ENCODE data around the gene HIPK4.
"Not testable (repeated sequence)": the region's sequence is repeated elsewhere in the genome, so short reads cannot be mapped to it uniquely, and the experiment has no call there.

The HIPK4 gene

DNA sequence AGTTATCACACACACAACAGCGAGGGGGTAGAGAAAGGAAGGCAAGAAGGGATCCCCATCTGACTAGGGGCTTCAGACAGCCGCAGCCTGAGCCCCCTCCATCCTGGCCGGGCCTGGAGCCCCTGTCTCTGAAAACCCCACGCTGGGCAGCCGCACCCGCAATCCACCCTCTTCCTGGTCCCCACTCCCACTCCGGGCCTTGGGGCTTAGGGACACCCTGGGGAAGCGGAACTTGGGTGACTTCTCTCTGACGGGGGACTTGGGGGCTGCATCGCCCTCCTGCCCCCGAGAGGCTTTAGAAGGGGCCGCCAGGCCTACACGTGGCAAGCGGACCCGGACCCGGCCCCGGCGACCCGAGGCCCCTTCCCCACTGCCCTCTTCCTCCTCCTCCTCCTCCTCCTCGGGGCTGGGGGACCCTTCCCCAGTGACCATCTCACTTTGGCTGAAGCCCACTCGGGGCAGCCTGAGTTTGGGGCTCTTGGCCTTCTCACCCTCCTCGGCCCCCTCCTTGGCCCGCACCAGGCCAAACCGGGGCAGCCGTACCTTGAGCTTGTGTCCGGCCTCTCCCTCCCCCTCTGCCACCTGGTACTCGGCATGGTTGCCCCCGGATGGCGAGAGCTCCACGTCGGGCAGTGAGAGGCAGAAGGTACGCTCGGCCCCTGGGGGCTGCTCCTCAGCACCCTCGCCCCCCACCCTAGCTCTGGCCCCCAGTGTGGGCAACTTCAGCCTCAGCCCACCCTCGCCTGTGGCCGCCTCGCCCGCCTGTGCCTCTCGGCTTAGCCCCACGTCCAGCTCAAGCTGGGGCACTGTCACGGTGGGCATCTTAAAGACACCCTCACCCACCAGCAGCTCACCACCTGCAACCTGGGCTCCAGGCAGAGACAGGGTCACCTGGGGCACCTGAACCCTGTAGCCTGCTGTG lies 4.2 kb upstream of the HIPK4 start:
- no peak for FAIRE-seq
- no peak for DNase-seq (ENCODE audit: insufficient read length, low spot score)

DNA sequence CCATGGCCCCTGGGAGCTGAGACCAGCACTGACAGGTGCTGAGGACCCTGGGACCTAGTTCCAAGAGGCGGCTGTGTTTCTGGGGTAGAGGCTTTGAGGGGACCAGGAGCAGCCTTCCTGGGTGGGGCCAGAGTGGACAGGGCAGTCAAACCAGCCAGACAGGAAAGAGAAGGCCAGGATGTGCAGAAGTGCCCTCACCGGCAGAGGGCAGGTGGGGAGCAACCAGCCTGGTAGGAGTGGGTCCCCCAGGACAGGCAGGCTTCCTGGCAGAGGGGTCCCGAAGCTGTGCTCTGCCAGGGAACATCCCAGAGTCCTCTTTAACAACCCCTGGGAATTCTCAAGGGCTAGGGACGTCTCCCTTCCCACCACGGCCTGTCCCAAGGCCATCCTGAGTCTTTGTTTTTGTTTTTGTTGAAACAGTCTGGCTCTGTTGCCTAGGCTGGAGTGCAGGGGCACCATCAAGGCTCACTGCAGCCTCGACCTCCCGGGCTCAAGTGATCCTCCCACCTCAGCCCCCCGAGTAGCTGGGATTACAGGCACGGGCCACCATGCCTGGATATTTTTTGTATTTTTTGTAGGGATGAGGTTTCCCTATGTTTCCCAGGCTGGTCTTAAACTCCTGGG lies 3.0 kb upstream of the HIPK4 start:
- FAIRE-seq: no peak
- no peak for DNase-seq (ENCODE audit: insufficient read length, low spot score)

DNA sequence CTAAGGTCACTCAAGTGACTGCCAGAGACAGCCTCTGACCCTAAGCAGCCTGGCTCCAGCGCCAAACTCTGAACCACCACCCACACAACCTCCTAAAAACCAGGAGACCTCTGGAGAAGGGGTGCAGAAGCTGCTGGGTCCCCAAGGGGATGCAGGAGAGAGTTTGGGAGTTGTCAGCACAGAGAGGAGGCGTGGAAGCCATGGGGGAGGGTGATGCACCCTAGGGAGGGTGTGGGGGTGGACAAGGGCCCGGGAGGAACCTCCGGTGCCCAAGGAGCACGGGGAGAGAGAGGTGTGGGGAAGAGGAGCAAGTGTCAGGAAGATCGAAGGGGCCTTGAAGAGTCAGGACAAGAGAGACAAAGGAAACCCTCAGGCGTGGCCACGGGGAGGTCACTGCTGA lies 2.1 kb upstream of the HIPK4 start:
- FAIRE-seq: no peak
- DNase-seq (ENCODE audit: insufficient read length, low spot score): no peak

DNA sequence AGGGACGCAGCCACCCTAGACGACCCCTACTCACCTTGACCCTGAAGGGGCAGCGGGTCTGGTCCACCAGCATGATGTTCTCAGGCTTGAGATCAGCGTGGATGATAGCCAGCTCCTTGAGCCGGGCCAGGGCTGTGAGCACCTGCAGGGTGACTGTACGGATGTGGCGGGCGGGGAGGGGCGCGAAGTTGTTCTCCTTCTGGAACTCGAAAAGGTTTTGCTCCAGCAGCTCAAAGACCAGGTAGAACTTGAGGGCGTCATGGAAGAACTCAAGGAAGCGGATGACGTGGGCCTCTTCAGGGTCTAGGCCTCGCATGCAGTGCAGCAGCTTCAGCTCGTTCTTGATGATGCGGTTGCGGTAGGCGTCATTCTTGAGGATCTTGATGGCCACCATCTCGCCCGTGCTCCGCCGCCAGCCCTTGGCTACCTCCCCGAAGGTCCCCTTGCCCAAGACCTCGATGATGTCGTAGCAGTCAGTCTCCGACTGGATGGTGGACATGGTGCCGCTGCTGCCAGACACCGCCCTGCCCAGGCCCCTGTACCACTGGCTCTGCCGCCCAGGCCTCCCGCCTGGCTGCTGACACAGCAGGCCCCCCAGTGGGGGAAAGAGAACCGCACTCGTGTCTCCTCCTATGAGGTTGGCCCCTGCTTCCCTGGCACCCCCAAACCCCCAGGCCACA lies 437 bp downstream of the HIPK4 start:
- DNase-seq (ENCODE audit: insufficient read length, low spot score) (no peak), FAIRE-seq (no peak)

DNA sequence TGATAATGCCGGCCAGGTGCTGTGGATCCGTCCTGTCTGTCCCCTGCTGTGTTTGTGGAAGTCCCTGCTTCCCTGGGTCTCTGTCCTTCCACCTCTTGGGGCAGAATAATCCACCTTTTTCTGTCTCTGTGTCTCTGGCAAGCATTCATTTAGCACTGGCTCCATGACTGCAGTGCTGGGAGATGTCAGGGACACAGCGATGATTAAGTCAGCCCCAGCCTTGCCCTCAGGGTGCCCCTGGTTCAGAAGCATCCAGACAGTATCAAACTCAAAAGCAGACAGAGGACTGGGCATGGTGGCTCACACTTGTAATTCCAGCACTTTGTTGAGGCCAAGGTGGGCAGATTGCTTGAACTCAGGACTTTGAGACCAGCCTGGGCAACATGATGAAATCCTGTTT lies 1.5 kb downstream of the HIPK4 start:
- FAIRE-seq (no peak), DNase-seq (ENCODE audit: insufficient read length, low spot score) (no peak)

DNA sequence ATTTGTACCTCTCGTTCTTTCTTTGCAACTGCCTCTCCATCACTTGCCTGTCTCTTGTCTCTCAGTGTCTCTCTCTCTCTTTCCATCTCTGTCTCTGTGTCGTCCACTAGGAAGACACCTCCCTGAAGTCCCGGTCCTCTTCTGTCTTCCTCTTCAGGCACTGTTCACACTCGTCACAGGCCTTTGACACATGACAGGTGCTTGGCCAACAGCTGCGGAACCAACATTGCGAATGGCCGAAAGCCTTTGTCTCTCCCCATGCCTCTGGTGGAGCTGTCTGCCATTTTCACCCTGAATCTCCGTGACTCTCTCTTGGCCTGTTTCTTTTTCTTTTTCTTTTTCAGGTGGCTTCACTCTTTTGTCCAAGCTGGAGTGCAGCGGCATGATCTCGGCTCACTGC lies 2.8 kb downstream of the HIPK4 start:
- no peak for DNase-seq (ENCODE audit: insufficient read length, low spot score)
- no peak for FAIRE-seq

DNA sequence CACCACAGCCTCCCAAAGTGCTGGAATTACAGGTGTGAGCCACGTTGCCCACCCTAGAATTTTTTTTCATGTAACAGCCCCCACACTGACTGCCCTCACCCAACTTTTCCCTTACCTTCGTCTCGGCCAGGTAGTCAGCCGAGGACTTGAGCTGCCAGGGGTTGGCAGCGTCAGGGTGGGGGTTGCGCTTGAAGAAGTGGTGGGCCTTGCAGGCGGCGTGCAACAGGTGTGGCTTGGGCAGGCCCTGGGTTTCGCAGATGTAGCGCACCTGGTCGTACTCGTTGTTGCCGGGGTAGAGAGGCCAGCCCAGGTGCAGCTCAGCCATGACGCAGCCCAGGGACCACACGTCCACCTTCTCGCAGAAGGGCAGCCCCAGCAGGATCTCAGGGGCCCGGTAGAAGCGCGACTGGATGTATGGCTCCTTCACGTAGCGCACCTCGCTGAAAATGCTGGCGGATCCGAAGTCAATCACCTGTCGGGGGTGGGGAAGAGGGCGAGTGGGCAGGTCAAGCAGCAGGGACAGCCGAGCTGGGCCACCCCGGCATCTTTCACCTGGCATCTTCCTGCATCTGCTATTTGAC lies 6.2 kb downstream of the HIPK4 start:
- no peak for FAIRE-seq

DNA sequence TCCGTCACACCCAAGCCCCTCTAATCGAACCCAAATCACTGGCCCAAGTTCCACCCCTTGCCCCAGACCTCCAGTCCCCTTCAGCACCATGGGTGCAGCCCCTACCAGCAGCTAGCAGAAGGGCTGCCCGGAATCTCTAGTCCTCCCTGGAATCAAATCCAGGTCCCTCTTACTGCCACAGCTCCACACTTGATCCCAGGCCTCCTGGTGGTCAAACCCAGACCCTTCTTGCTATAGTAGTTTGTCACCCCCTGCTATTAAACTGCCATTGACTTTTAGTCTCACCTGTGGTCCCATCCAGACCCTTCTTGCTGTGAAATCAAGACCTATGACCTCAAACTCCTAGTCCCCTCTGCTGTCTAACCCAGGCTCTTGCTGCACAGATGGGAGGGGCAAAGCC lies 8.7 kb downstream of the HIPK4 start:
- DNase-seq (ENCODE audit: insufficient read length, low spot score): no peak
- FAIRE-seq: no peak

More for the DNA sequence above, 6.2 kb downstream of the HIPK4 start:
- DNase-seq (ENCODE audit: insufficient read length, low spot score): no peak

DNA sequence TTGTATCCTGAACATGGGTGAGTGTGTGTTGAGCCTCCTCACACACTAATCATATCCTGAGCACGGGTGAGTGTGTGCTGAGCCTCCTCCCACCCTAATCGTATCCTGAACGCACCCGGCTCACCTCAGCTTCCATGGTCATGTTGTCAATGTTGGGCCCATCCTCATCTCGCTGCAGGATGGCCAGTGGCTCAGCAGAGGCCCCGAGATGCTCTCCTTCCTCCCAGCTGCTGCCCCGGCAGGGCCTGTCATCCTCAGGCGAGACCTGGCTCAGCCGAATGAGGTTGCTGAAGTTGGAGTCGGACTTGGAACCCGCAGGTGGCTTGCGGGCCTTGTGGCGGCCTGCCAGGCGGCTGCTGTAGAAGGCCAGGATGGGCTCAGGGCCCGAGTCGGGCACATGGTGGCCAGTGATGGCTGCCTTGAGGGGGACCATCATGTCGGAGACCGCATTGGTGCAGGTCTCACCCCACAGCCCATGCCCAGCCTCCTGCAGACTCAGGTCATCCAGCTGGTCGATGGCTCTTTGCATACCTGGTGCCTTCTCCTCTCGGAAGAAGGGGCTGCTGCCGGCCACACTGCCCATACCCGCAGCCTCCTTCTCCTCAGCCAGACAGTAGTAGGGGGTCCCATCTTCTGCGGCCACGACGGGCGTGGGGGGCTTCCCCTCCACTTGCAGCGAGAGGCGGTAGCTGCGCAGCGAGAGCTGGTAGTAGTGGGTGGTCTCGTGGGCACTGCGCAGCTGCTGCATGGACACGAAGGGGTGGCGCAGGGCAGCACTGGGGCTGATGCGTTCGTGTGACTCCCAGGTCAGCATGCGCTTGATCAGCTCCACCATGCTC lies 9.6 kb downstream of the HIPK4 start:
- FAIRE-seq (no peak), DNase-seq (ENCODE audit: insufficient read length, low spot score) (no peak)

DNA sequence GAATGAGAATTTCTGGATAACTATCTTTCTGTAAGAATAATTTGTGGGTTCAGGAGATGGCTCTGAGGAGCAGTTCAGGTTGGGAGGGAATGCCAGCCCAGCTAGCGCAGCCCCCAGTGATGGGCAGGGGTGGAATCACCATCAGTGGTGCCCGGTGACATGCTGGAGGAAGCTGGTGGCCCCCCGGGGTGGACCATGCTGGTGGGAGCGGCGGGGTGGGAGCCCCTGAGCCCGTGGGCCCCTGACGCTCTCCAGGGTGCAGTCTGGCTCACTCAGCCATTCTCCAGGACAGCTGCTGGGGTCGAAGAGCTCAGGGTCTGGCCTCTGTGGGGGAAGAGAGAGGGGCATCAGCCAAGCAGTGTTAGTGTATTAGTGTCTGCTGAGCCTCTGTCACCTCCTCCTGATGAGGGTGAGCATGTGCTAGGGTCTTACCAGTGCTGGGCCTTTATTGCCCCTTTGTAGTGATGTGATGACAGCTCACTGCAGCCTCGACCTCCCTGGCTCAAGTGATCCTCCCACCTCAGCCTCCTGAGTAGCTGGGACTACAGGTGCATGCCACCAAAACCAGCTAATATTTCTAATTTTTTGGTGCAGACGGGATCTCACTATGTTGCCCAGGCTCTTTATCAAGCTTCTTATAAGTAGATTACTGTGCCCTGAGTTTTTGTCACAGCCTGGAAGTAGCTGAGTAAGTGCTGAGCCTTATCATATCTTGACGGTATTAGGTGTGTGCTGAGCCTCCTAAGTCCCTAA lies 10.4 kb downstream of the HIPK4 start:
- no peak for FAIRE-seq
- no peak for DNase-seq (ENCODE audit: insufficient read length, low spot score)

DNA sequence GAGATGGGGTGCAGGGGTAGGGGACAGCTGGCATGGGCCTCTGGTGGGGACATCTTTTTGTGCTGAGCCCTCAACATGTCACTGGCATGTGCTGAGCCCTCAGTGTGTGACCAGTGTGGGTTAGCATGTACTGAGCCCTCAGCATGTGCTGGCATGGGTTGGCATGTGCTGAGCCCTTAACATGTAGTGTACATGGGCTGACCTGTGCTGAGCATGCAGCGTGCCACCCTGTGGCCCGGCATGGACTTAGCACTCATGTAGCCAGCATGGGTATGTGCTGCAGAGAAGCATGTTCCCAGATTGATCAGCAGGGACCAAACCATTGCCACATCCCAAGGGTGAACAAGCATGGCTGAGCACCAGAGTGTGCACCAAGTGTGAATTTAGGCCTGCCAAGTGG lies 11.5 kb downstream of the HIPK4 start:
- DNase-seq (ENCODE audit: insufficient read length, low spot score): no peak
- FAIRE-seq: no peak

DNA sequence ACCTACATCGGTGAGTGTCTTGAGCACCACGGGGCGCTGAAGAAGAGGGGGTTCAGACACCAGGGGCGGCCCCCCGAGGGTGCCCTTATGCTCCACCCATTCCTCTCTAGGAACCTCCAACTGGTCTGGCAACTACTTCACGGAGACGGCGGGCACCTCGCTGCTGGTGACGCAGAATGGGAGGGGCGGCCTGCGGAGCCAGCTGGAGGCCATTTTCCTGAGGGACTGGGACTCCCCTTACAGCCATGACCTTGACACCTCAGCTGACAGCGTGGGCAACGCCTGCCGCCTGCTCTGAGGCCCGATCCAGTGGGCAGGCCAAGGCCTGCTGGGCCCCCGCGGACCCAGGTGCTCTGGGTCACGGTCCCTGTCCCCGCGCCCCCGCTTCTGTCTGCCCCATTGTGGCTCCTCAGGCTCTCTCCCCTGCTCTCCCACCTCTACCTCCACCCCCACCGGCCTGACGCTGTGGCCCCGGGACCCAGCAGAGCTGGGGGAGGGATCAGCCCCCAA lies 12.1 kb downstream of the HIPK4 start:
- DNase-seq (ENCODE audit: insufficient read length, low spot score) (no peak), FAIRE-seq (no peak)

DNA sequence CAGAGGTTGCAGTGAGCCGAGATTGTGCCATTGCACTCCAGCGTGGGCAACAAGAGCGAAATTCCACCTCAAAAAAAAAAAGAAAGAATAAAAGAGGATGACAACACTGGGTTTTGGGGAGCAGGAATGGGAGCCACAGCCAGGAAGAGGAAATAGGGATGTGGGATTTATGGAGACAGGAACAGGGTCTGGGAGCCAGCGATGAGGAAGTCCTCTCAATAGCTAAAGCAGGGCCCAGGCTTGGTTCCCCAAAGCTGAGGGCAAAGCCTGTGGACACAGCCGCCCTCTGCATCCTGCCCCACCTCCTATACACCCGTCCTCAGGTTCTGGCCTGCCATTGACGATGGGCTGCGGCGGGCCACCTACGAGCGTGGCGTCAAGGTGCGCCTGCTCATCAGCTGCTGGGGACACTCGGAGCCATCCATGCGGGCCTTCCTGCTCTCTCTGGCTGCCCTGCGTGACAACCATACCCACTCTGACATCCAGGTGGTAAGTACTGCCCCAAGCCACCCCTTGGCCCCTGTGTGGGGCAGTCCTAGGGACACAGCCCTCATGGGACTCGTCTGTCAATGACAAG lies 13.6 kb downstream of the HIPK4 start:
- FAIRE-seq (no peak), DNase-seq (ENCODE audit: insufficient read length, low spot score) (no peak)

DNA sequence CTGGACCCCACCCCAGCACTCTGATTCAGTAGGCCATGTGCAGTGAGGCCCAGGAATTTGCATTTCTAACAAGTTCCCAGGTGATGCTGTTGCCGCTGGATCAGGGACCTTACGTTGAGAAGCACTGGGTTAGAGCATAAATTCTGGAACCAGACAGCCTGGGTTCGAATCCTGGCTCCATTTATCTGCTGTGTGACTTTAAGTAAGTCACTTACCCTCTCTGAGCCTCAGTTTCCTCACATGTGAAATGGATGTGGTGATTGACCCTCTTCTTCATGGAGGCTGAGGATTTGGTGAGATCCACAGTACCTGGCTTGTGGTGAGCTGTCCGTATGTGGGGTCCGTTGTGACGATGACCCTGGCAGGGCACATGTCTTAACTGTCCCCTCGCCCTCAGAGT lies 15.9 kb downstream of the HIPK4 start:
- FAIRE-seq (no peak), DNase-seq (ENCODE audit: insufficient read length, low spot score) (no peak)

DNA sequence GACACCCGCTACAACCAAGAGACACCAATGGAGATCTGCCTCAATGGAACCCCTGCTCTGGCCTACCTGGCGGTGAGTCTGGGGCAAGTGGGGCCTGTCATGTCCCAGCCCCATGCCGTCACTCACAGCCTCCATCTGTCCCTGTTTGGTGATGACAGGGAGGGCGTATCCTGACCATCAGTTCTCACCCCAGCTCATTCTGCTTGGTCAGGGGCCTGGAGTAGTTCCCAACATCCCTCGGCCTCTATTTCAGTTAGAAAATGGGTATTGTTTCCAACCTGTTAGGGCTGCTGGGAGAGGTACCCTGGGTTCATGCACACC lies 18.2 kb downstream of the HIPK4 start:
- FAIRE-seq (no peak), DNase-seq (ENCODE audit: insufficient read length, low spot score) (no peak)

DNA sequence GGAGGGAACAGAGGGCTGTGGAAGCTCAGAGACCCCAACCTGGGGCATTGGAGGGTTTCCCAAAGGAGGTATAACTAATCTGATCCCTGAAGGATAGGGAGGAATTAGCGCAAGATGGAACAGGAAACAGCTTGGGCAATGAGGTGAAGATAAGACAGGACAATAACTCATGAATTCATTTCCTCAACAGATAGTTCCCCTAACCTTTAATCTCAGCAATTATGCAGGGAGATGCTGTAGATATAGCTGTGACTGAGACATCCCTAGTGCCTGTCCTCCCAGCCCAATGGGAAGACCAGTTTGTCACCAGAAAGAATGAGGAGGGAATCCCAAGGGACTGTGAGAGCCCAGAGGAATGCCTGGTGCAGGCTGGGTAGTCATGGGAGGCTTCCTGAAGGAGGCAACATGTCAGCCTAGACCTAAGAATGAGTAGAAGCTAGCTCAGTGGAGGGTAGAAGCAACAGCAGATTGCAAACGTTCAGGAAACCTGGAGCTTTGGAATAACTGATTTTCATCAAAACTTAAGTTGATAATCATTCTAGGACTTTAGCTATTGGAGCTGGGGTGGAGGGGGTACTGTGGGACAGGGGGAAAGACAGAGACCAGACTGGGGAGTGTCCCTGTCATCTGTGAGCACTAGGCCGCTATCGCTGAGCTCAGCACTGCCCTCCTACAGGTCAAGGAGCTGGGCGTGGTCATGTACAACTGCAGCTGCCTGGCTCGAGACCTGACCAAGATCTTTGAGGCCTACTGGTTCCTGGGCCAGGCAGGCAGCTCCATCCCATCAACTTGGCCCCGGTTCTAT lies 18.8 kb downstream of the HIPK4 start:
- DNase-seq (ENCODE audit: insufficient read length, low spot score) (no peak), FAIRE-seq (no peak)

DNA sequence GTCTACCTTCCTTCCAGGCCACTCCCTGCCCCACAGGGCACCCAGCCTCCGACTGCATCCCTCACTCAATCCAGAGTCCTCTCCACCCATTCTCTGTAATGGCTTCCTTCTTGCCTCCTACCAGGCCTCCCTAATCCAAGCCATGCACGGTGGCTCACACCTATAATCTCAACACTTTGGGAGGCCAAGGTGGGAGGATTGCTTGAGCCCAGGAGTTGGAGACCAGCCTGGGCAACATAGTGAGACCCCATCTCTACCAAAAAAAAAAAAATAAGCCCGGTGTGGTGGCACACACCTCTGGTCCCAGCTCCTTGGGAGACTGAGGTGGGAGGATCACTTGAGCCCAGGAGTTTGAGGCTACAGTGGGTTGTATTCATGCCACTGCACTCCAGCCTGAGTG lies 19.7 kb downstream of the HIPK4 start:
- not testable (repeated sequence) for DNase-seq (ENCODE audit: insufficient read length, low spot score); FAIRE-seq

DNA sequence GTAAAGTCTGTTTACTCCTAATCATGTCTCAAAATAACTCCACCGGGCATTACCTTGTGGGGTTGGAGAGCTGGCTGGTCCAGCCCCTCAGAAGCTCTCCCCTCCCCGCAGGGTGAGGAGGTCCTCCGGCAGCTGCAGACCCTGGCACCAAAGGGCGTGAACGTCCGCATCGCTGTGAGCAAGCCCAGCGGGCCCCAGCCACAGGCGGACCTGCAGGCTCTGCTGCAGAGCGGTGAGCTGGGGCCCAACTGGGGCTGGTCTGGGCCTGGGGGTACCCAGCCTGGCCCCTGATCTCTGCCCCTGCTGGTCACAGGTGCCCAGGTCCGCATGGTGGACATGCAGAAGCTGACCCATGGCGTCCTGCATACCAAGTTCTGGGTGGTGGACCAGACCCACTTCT lies 20.2 kb downstream of the HIPK4 start:
- FAIRE-seq: no peak
- no peak for DNase-seq (ENCODE audit: insufficient read length, low spot score)
